ENCODE data around the gene NNMT. TPM values are rescaled to one million over a fixed set of nuclear protein-coding genes. Genes with fewer than 3 reads are reported as not detected.

Gene NNMT
- total and polyA plus RNA-seq, 10 donors: 131 to 324 (median 229) TPM

- no peak for TF ChIP-seq POLR2A (IDR thresholded peaks at IDR 0.05)
- no peak for TF ChIP-seq CTCF (IDR thresholded peaks at IDR 0.05 in 8 of 11, conservative IDR thresholded peaks at IDR 0.05 in 3 of 11)
- no peak for TF ChIP-seq POLR2AphosphoS5 (IDR thresholded peaks at IDR 0.05)
- WGBS, 5 donors: 82 to 88% (median 85%) methylated on average over 11 of the region's 11 CpGs
- H3K36me3 ChIP-seq: no peaks in the 10 kb centered on the region
- H3K4me3 ChIP-seq: no peak overlapping the region
- H3K27me3 ChIP-seq (replicated peaks in 1 of 7): peaks cover 0 to 38% (median 0%) of the 10 kb centered on the region in 7 donors
- DNase-seq: no peak
- no peaks in the 10 kb centered on the region for H3K9me3 ChIP-seq
- peaks cover 0 to 21% (median 3%) of the 10 kb centered on the region in 6 donors for H3K4me1 ChIP-seq
- no peak overlapping the region for H3K27ac ChIP-seq
- intact Hi-C loops (cut with DNase I; ENCODE audit: low total_unique reads): loop anchor here (10.0 kb wide), 1 partner anchor 327 kb away; no protein-coding TSS in a partner anchor
Observed at GRCh38 chr11:114277637-114278341, 18.4 kb upstream of the NNMT start.

DNA sequence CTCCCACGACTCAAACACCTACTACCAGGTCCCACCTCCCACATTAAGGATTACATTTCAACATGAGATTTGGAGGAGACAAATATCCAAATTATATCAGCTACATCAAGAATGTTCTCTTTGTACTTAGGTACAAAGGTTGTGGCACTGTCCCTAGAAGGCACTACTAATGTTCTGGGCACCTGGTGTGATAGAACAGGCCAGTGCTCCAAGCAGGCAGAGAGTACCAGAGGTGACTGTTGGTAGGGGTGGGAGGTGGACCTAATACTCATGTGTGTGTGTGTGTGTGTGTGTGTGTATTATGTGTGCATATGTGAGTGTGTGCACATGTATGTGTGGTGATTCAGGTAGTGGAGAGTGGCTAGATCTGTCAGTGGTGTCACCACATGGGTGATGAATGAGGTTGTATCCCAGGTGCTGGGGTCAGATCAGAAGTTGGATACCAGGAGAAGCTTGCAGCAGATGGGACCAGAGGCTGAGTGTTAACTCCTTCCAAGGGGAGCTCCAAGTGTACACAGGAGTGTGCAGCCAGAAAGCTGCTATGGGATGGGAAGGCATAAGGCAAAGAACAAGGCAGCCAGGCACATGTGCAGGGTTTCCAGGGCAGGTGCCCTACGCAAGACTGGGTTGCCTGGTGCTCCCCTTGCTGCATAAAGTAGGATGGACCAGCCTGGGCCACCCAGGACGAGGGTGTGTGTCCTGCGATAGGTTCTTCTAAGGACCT is 17.7 kb upstream of the NNMT start:
- Histone ChIP-seq H3K4me1 (peaks cover 0 to 28% (median 5%) of the 10 kb centered on the region in 6 donors), H3K9me3 (no peaks in the 10 kb centered on the region), H3K27me3 (replicated peaks in 1 of 7) (peaks cover 0 to 31% (median 0%) of the 10 kb centered on the region in 7 donors), H3K27ac (no peak overlapping the region), H3K4me3 (no peak overlapping the region), H3K36me3 (no peaks in the 10 kb centered on the region)
- DNase-seq: no peak
- no peak for TF ChIP-seq POLR2AphosphoS5 (IDR thresholded peaks at IDR 0.05)
- TF ChIP-seq CTCF (IDR thresholded peaks at IDR 0.05 in 8 of 11, conservative IDR thresholded peaks at IDR 0.05 in 3 of 11): no peak
- TF ChIP-seq POLR2A (IDR thresholded peaks at IDR 0.05): no peak
- 67 to 87% (median 80%) methylated on average over 4 of the region's 4 CpGs for WGBS, 5 donors
- intact Hi-C loops (cut with DNase I; ENCODE audit: low total_unique reads): loop anchor here (10.0 kb wide), 1 partner anchor 326 kb away; no protein-coding TSS in a partner anchor

DNA sequence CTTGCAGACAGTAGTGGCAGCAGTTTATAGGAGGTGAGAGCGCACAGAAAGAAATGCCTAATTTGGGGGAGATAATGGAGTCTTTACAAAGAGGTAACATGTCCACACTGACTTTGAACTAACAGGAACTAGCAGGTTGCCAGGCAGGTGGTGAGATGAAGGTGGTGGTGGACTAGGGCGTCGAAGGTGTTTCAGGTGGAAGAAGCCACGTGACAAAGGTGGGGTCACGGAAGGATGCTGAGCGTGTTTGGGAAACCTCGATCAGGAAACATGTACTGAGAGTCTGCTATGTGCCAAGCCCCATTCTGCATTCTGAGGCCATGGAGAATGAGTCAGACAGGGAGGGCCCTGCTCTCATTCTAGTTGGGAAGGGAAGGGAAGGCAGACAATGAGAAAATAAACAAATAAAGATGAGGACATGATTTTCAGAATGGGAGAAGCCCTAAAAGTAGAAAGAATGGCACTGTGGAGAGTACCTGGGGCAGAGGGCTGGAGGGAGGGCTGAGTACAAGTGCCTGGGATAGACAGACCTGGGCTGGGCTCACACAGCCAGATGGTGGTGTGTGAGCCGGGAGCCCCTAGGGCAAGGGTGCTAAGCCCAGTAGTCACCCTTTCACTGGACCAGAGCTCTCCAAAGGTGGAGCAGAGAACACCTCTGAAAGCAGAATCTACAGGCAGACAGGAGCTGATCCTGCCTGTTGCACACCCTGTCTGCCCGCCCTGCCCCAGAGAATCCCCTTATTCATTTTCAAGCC is 16.2 kb upstream of the NNMT start:
- intact Hi-C loops (cut with DNase I; ENCODE audit: low total_unique reads): loop anchor here (10.0 kb wide), 1 partner anchor 325 kb away; no protein-coding TSS in a partner anchor
- peak overlapping the region in 4 of 8 donors; percentile 16 to 76 (median 70) for H3K27ac ChIP-seq

More for the DNA sequence above, 16.2 kb upstream of the NNMT start:
- H3K36me3 ChIP-seq: no peaks in the 10 kb centered on the region
- H3K27me3 ChIP-seq (replicated peaks in 1 of 7): peaks cover 0 to 19% (median 0%) of the 10 kb centered on the region in 7 donors
- TF ChIP-seq CTCF (IDR thresholded peaks at IDR 0.05 in 8 of 11, conservative IDR thresholded peaks at IDR 0.05 in 3 of 11) (no peak), POLR2AphosphoS5 (IDR thresholded peaks at IDR 0.05) (no peak), POLR2A (IDR thresholded peaks at IDR 0.05) (no peak)
- no peak for DNase-seq
- H3K9me3 ChIP-seq: no peaks in the 10 kb centered on the region
- WGBS, 5 donors: 80 to 86% (median 84%) methylated on average over 9 of the region's 9 CpGs
- H3K4me3 ChIP-seq: no peak overlapping the region
- peaks cover 0 to 34% (median 8%) of the 10 kb centered on the region in 6 donors for H3K4me1 ChIP-seq

Data from spleen (tissue), 11 donors.